Kidney epithelial cell (primary cell): ENCODE data around the gene COL8A1. TPM values are rescaled to one million over a fixed set of nuclear protein-coding genes. Genes with fewer than 3 reads are reported as not detected.
A peak's percentile ranks its signal among the peaks of the same experiment; 100 is the strongest.

Source experiments
- DNase-seq: peaks from one replicate; pipeline ENCODE4 v3.0.0-alpha.2; 2010; ENCODE audit warnings: low read depth
- H3K27me3 ChIP-seq: 2 replicates; pipeline ENCODE4 v1.6.0; 2011; ENCODE audit warnings: low read length; ENCODE audit not compliant: control insufficient read depth, insufficient read depth
- H3K36me3 ChIP-seq: 2 replicates; pipeline ENCODE4 v1.5.1; 2011; ENCODE audit warnings: low read length; ENCODE audit not compliant: control insufficient read depth, insufficient read depth
- H3K4me3 ChIP-seq: 2 replicates; pipeline ENCODE4 v1.5.1; 2011; ENCODE audit warnings: low read depth, mild to moderate bottlenecking, control low read depth, low read length
- total RNA-seq: library from RNA; depleted of rRNA; stranded (reverse); fragments of >200 nt; gene quantifications from 2 replicates; pipeline ENCODE4 v1.2.3, GENCODE V29; 2015
- TF ChIP-seq, protein P1 (sequence below): IDR thresholded peaks from 2 replicates; pipeline ENCODE4 v1.5.1; 2011; ENCODE audit warnings: mild to moderate bottlenecking, moderate library complexity, low read length, control low read depth, inconsistent platforms; ENCODE audit not compliant: insufficient read depth, poor library complexity, severe bottlenecking

COL8A1 gene
- total RNA-seq, 1 donor from 2014 or later: 24.4 TPM

GRCh38 chr3:99647081-99647480 lies 8.7 kb downstream of the COL8A1 start:
- no peak for DNase-seq
- Histone ChIP-seq H3K27me3 (no peaks in the 10 kb centered on the region), H3K36me3 (no peaks in the 10 kb centered on the region), H3K4me3 (no peak overlapping the region)
- TF ChIP-seq, protein P1, sequence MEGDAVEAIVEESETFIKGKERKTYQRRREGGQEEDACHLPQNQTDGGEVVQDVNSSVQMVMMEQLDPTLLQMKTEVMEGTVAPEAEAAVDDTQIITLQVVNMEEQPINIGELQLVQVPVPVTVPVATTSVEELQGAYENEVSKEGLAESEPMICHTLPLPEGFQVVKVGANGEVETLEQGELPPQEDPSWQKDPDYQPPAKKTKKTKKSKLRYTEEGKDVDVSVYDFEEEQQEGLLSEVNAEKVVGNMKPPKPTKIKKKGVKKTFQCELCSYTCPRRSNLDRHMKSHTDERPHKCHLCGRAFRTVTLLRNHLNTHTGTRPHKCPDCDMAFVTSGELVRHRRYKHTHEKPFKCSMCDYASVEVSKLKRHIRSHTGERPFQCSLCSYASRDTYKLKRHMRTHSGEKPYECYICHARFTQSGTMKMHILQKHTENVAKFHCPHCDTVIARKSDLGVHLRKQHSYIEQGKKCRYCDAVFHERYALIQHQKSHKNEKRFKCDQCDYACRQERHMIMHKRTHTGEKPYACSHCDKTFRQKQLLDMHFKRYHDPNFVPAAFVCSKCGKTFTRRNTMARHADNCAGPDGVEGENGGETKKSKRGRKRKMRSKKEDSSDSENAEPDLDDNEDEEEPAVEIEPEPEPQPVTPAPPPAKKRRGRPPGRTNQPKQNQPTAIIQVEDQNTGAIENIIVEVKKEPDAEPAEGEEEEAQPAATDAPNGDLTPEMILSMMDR: no peak

DNA sequence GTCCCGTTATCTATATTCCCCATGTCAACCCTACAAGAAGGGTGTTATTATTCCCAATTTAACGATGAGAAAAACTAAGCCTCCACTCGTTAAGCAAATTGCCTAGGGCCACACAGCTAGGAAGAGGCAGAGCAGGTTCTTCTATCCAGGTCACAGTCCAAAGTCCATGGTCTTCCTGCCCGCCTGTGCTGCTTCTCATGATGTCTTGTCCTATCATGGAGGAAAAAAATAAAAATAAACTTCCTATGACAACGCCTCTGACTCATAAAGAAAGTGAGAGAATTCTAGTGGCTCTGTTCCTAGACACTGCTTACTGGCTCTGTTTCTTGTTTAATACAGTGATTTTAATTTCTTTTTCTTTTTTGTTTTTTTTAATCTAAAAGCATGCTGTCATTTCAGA lies 9.7 kb downstream of the COL8A1 start:
- Histone ChIP-seq H3K4me3 (no peak overlapping the region), H3K27me3 (no peaks in the 10 kb centered on the region), H3K36me3 (no peaks in the 10 kb centered on the region)
- DNase-seq: no peak
- TF ChIP-seq, protein P1: no peak

DNA sequence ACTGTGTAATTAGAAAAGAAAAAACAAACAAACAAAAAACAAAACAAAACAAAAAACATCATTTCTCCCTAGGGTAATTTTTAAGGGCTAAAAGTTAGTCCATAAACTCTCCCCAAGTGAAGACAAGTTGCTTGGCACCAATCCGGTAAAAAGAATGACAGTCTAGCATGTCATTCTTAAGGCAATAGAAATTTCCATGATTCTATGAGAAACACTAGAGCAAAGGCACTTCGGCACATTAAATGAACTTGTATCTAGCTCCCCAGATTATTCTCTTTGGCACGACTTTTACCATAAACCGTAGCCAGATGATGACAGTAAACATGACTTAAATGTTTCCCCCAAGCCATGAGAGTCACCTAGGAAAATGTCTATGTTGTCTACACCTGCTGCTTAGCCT lies 10.1 kb downstream of the COL8A1 start:
- H3K36me3 ChIP-seq: no peaks in the 10 kb centered on the region
- DNase-seq: no peak
- no peak overlapping the region for H3K4me3 ChIP-seq
- TF ChIP-seq, protein P1: no peak
- no peaks in the 10 kb centered on the region for H3K27me3 ChIP-seq

DNA sequence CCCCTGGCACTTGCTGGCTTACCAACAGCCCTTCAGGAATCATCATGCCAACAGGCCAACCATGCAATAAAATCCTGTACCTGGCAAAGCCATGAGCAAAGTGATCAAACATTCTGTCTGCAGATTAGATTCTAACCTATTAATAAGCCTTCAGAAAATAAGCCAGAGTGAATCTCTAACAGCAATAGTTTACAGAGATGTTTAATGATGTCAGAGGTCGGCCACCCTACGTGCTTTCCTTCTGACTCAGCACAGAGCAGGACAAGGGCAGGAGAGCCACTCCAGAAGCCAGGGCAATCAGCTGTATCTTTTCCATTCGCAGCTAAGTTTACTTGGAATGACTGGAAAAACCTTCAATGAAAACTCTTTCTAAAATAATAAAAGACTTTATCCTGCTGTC lies 13.1 kb downstream of the COL8A1 start:
- H3K27me3 ChIP-seq: no peaks in the 10 kb centered on the region
- TF ChIP-seq, protein P1: no peak
- peak; percentile 64 for DNase-seq
- no peak overlapping the region for H3K4me3 ChIP-seq
- no peaks in the 10 kb centered on the region for H3K36me3 ChIP-seq

- H3K27me3 ChIP-seq: no peaks in the 10 kb centered on the region
- TF ChIP-seq, protein P1: no peak
- no peak overlapping the region for H3K4me3 ChIP-seq
- no peak for DNase-seq
- H3K36me3 ChIP-seq: no peaks in the 10 kb centered on the region
These were observed 18.2 kb downstream of the COL8A1 start for GRCh38 chr3:99656624-99657023.

GRCh38 chr3:99658274-99658673 lies 19.9 kb downstream of the COL8A1 start:
- no peaks in the 10 kb centered on the region for H3K27me3 ChIP-seq
- H3K36me3 ChIP-seq: no peaks in the 10 kb centered on the region
- no peak overlapping the region for H3K4me3 ChIP-seq
- DNase-seq: no peak
- TF ChIP-seq, protein P1: no peak
